KOPT-K1 (cell line): ENCODE data around the gene CDC42BPA.
"Not testable (repeated sequence)": the region's sequence is repeated elsewhere in the genome, so short reads cannot be mapped to it uniquely, and the experiment has no call there.

Experiments
- H3K27ac ChIP-seq: fragments of 200-600 bp; sonication (generic); 2 replicates; pipeline ENCODE4 v1.5.1; 2016; ENCODE audit warnings: antibody characterized with exemption, mild to moderate bottlenecking, low read depth, low read length; ENCODE audit not compliant: poor library complexity, severe bottlenecking
- H3K36me3 ChIP-seq: fragments of 200-600 bp; sonication (generic); 2 replicates; pipeline ENCODE4 v1.5.1; 2017; ENCODE audit warnings: antibody characterized with exemption, mild to moderate bottlenecking, low read length, moderate library complexity; ENCODE audit not compliant: insufficient read depth
- H3K9me3 ChIP-seq: fragments of 200-600 bp; sonication (generic); 2 replicates; pipeline ENCODE4 v1.5.1; 2017; ENCODE audit warnings: antibody characterized with exemption, low read length, mild to moderate bottlenecking; ENCODE audit not compliant: insufficient read depth, poor library complexity, severe bottlenecking

The CDC42BPA gene

GRCh38 chr1:227175611-227176010 lies 142.7 kb downstream of the CDC42BPA start:
- no peak overlapping the region for H3K27ac ChIP-seq
- H3K9me3 ChIP-seq: no peaks in the 10 kb centered on the region
- no peaks in the 10 kb centered on the region for H3K36me3 ChIP-seq

DNA sequence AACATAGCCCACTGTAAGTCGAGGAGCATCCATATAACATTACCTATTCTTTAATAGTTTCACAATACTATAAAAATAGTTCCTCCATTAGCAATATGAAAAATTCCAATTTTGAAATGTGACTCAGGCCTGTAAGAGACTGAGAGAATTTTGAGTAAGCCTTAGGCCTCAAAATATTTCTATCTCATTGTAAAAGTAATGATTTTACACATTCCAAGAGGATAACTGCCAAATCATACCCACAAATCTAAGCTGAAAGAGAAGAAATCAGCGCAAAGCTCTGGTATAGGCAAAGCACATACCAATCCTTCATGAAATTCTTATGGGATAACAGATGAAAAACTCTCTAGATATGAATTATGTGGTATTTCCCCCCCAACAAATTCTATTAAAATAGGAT lies 144.1 kb downstream of the CDC42BPA start:
- Histone ChIP-seq H3K36me3 (no peaks in the 10 kb centered on the region), H3K27ac (no peak overlapping the region), H3K9me3 (no peaks in the 10 kb centered on the region)

- Histone ChIP-seq H3K27ac (no peak overlapping the region), H3K9me3 (no peaks in the 10 kb centered on the region), H3K36me3 (no peaks in the 10 kb centered on the region)
Observed at GRCh38 chr1:227170361-227171166, 147.7 kb downstream of the CDC42BPA start.

- H3K27ac ChIP-seq: no peak overlapping the region
- no peaks in the 10 kb centered on the region for H3K9me3 ChIP-seq
- H3K36me3 ChIP-seq: no peaks in the 10 kb centered on the region
Observed at GRCh38 chr1:227169343-227169742, 148.9 kb downstream of the CDC42BPA start.

DNA sequence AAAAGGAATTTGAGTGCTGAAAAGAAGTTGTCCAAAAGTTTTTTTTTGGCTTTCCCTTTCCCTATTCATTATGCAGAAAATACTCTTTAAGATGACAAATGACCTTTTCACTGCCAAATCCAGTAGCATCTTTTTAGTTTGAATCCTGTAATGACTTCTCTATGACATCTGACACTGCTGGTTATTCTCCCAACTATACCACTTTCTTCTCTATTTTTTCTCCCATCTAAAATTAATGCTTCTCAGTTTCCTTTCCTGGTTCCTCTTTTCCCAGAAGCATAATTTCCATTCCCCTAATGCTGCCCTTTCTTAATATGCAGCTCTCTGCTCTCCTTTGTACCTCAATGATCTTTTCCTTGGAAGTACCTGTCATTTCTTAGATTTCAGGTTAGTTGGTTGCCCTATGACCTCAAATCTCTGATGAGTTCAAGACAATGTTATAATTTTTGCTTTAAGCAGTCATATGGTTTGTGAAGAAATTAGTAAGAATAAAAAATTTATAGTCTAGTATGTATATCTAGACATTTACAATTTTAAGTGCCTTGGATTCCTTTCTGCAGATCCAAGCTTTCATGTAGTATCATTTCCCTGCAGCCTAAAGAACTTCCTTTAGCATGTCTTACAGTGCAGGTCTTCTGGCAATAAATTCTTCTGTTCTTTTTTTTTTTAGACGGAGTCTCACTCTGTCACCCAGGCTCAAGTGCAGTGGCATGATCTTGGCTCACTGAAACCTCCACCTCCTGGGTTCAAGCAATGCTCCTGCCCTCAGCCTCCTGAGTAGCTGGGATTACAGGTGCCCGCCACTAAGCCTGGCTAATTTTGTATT lies 150.8 kb downstream of the CDC42BPA start:
- Histone ChIP-seq H3K9me3 (no peaks in the 10 kb centered on the region), H3K27ac (no peak overlapping the region), H3K36me3 (no peaks in the 10 kb centered on the region)

GRCh38 chr1:227166559-227166958 lies 151.7 kb downstream of the CDC42BPA start:
- Histone ChIP-seq H3K36me3 (no peaks in the 10 kb centered on the region), H3K9me3 (no peaks in the 10 kb centered on the region), H3K27ac (no peak overlapping the region)

GRCh38 chr1:227161470-227161869 lies 156.8 kb downstream of the CDC42BPA start:
- no peaks in the 10 kb centered on the region for H3K9me3 ChIP-seq
- no peak overlapping the region for H3K27ac ChIP-seq
- H3K36me3 ChIP-seq: no peaks in the 10 kb centered on the region

- no peaks in the 10 kb centered on the region for H3K9me3 ChIP-seq
- no peak overlapping the region for H3K27ac ChIP-seq
- H3K36me3 ChIP-seq: no peaks in the 10 kb centered on the region
Observed at GRCh38 chr1:227156520-227156919, 161.8 kb downstream of the CDC42BPA start.

GRCh38 chr1:227155688-227156087 lies 162.6 kb downstream of the CDC42BPA start:
- no peaks in the 10 kb centered on the region for H3K36me3 ChIP-seq
- H3K27ac ChIP-seq: no peak overlapping the region
- H3K9me3 ChIP-seq: no peaks in the 10 kb centered on the region

GRCh38 chr1:227155004-227155403 lies 163.3 kb downstream of the CDC42BPA start:
- Histone ChIP-seq H3K9me3 (no peaks in the 10 kb centered on the region), H3K36me3 (no peaks in the 10 kb centered on the region), H3K27ac (no peak overlapping the region)

DNA sequence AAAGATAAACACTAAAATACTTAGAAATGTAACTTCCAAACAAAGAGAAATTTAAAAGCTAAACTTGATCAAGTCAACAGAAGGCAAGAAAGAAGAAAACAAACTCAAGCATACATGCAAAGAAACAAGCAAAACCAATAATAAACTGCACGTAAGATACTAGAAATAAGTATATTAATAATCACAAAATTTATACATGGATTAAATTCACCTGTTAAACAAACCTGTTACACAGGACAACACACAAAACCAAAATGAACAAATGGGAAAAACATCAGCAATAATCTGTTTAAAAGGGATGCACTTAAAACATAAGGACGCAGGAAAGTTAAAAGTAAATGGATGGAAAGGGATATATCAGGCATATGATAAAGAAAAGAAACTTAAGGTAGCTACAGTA lies 165.8 kb downstream of the CDC42BPA start:
- Histone ChIP-seq H3K36me3 (no peaks in the 10 kb centered on the region), H3K9me3 (no peaks in the 10 kb centered on the region), H3K27ac (no peak overlapping the region)

- Histone ChIP-seq H3K27ac (no peak overlapping the region), H3K9me3 (no peaks in the 10 kb centered on the region), H3K36me3 (no peaks in the 10 kb centered on the region)
Observed at GRCh38 chr1:227140376-227140775, 177.9 kb downstream of the CDC42BPA start.

- no peak overlapping the region for H3K27ac ChIP-seq
- H3K9me3 ChIP-seq: no peaks in the 10 kb centered on the region
- H3K36me3 ChIP-seq: no peaks in the 10 kb centered on the region
Observed at GRCh38 chr1:227136210-227136820, 182.0 kb downstream of the CDC42BPA start.

DNA sequence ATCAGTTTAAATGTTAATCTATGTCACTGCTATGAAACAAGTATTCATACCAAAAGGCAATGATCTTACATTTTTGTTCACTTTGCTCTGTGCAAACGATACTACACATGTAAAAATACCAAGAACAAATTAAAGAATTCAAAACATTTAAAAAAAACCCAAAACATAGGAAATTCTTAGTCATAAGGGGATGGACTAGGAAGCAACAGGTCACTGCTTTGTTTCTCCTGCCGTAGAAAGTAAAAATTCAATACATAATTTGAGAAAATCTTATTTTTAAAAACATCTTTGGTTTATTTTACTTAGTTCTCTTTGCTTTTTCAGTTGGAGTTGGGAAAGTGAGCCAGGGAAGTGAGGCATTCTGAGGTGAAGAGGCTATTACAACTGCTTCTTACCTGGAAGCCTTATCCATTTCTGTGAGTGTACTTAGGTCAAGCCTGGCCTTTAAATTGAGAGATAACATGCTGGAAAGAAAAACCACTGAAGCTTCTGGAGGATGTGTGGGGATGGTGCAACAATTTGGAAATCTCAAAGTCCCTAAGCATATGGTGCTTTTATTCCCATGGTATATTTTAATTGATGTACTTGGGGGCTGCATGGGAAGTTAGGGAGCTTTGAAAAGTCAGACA lies 183.5 kb downstream of the CDC42BPA start:
- H3K9me3 ChIP-seq: no peaks in the 10 kb centered on the region
- H3K27ac ChIP-seq: no peak overlapping the region
- H3K36me3 ChIP-seq: no peaks in the 10 kb centered on the region

- H3K9me3 ChIP-seq, H3K36me3 ChIP-seq, H3K27ac ChIP-seq: not testable (repeated sequence)
Observed at GRCh38 chr1:227132695-227133094, 185.6 kb downstream of the CDC42BPA start.
